Suprapubic skin (tissue), 4 donors: ENCODE results near the gene ABCC5.

ENCODE experiments used
- EP300 ChIP-seq: sonication (generic); formaldehyde crosslinking; IDR thresholded peaks from one replicate; pipeline ENCODE4 v1.6.1; 2017; ENCODE audit warnings: antibody characterized with exemption
- POLR2AphosphoS5 ChIP-seq, 3 donors: sonication (generic); formaldehyde crosslinking; IDR thresholded peaks; one replicate each; pipeline ENCODE4 v1.6.1; 2017; ENCODE audit warnings: antibody characterized with exemption in 3 of 3
- TF ChIP-seq, protein P1 (sequence below), 2 donors: fragments of 200-600 bp in 1 of 2; fragments of 450-650 bp in 1 of 2; sonication (generic) in 1 of 2; IDR thresholded peaks; one replicate each; pipeline ENCODE4 v1.5.1; 2016 to 2019; ENCODE audit warnings: antibody characterized with exemption in 2 of 2, mild to moderate bottlenecking in 1 of 2, moderate library complexity in 1 of 2

DNA sequence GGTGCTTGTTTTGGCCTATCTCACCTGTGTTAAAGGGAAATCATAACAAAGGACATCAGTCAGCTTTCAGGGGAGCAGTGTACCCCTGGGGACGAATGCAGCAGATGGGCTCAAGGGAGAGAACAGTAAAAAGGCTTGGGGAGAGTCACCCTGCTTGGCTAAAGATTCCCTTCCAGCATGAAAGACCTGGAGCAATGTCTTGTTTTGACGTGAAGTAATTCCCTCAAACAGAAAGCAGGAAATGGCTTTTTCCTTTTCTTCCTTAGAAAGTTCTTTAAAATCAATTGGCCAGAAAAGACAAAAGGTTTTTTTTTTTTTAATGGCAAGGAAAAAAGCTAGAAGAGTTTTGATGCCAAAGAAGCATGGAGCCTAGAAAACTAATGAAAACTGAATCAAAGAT is 76.5 kb downstream of the ABCC5 start:
- TF ChIP-seq, protein P1, sequence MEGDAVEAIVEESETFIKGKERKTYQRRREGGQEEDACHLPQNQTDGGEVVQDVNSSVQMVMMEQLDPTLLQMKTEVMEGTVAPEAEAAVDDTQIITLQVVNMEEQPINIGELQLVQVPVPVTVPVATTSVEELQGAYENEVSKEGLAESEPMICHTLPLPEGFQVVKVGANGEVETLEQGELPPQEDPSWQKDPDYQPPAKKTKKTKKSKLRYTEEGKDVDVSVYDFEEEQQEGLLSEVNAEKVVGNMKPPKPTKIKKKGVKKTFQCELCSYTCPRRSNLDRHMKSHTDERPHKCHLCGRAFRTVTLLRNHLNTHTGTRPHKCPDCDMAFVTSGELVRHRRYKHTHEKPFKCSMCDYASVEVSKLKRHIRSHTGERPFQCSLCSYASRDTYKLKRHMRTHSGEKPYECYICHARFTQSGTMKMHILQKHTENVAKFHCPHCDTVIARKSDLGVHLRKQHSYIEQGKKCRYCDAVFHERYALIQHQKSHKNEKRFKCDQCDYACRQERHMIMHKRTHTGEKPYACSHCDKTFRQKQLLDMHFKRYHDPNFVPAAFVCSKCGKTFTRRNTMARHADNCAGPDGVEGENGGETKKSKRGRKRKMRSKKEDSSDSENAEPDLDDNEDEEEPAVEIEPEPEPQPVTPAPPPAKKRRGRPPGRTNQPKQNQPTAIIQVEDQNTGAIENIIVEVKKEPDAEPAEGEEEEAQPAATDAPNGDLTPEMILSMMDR (IDR thresholded peaks at IDR 0.05): no peak
- TF ChIP-seq EP300 (no peak), POLR2AphosphoS5 (IDR thresholded peaks at IDR 0.05) (no peak)
